Activated CD4-positive, alpha-beta T cell treated with anti-CD3 and anti-CD28 coated beads, Interleukin-2, amount 50 U/mL, for 1 hour (primary cell): ENCODE results near the gene C1QTNF12.

Experiments used
- DNase-seq: peaks from one replicate; pipeline ENCODE4 v3.0.0-alpha.2; 2020

The C1QTNF12 gene

DNA sequence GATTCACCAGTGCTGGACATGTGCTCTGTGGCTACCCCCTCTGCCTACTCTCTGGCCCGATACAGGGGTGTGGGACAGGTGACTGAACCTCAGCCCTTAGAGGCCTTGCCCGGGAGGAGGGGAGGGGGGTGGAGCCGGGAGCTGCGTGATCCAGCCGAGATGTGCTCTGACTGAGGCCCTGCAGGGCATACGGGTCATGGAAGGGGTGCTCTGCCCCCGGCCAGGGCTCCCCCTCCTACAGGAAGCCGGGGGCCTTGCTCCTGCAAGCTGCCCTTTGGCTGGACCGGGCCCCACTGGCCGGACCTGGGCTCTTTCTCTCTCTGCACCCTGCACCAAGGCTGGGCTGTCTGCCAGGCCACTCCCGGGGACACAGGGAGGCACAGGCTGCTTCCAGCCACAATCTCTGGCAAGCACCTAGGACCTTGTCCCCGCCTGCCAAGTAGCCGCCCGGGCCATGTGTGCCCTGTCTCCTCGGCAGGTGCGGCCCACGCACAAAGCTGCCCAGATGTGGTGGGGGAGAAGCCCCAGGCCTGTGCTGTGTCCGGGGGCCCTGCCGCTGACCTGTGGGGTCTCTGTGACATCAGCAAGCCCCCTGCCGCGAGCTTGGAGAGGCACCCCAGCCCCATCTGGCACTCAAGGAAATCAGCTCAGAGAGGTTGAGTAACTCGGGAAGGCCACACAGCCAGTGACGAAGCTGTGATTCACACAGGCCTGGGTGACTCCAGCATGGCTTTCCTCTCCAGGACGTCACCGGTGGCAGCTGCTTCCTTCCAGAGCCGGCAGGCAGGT, 35.2 kb upstream of the C1QTNF12 start:
- no peak for DNase-seq

DNA sequence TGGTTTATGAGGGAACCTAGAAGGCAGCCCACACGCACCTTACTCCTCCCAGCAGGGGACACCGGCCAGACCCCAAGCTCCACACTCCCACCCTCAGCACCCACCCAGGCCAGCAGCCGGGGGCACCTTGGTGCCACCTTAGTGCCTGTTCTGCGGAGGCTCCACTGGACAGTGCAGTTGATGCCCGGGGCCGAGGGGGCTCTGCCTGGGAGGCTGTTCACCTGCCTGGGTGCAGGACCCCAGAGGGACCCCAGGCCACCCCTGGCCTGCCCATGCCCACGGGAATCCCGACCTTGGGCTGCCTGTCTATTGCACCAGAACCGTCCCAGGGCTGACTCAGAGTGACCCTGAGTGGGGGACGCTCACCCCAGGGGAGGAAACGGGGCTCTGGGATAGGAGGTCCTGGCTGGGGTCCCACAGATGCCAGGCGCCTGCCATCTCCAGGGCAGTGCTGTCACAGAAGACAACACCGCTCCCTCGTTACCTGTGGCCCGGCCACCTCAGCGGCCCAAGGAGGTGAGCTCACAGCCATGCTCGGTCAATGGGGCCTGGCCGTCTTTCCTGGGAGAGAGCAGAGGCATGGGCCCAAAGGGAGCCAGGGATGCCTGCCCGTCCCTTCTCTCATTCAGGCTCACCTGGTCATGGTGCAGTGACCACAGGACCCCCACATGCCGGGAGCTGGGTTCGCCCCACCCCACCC, 34.4 kb upstream of the C1QTNF12 start:
- DNase-seq, result no peak

- DNase-seq, result no peak
Observed at GRCh38 chr1:1279028-1279427, 32.5 kb upstream of the C1QTNF12 start.

DNA sequence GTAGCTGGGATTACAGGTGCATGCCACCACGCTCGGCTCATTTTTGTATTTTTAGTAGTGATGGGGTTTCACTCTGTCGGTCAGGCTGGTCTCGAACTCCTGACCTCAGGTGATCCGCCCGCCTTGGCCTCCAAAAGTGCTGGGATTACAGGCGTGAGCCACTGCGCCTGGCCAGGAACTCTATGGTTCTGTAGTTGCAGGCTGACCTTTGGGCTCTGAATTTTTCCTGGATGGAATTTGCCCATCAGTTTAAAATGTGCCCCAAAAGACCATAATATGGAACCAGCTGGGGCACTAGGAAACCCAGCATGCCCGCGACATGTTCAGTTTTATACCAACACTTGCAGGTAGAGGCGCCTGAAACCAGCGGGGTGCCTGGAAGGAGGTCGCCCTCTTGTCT, 32.1 kb upstream of the C1QTNF12 start:
- no peak for DNase-seq

GRCh38 chr1:1275836-1276235, 29.3 kb upstream of the C1QTNF12 start:
- DNase-seq, result no peak

- no peak for DNase-seq
Observed at GRCh38 chr1:1274931-1275431, 28.5 kb upstream of the C1QTNF12 start.

GRCh38 chr1:1274299-1274930, 27.9 kb upstream of the C1QTNF12 start:
- DNase-seq, result no peak

GRCh38 chr1:1273512-1274298, 27.2 kb upstream of the C1QTNF12 start, which contains the start of gene UBE2J2:
Gene UBE2J2 (minus strand): TSS chr1:1273854. CDS start chr1:1267992, 5,862 bp downstream.
- DNase-seq, result peak; percentile 93

DNA sequence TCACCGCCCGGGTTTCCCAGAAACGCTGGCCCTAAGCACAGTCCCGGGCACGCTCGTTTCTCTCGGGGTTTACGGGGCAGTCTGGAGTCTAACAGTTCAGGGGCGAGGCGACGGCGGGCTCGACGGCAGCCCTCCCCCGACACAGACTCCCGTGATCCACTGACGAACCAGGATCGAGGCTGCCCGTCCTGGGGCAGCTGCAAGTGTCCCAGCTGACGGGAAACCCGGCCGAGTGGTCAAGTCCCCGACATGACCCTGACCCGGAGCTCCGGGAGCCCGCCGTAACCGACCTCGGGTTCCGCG, 26.6 kb upstream of the C1QTNF12 start:
- DNase-seq, result no peak

DNA sequence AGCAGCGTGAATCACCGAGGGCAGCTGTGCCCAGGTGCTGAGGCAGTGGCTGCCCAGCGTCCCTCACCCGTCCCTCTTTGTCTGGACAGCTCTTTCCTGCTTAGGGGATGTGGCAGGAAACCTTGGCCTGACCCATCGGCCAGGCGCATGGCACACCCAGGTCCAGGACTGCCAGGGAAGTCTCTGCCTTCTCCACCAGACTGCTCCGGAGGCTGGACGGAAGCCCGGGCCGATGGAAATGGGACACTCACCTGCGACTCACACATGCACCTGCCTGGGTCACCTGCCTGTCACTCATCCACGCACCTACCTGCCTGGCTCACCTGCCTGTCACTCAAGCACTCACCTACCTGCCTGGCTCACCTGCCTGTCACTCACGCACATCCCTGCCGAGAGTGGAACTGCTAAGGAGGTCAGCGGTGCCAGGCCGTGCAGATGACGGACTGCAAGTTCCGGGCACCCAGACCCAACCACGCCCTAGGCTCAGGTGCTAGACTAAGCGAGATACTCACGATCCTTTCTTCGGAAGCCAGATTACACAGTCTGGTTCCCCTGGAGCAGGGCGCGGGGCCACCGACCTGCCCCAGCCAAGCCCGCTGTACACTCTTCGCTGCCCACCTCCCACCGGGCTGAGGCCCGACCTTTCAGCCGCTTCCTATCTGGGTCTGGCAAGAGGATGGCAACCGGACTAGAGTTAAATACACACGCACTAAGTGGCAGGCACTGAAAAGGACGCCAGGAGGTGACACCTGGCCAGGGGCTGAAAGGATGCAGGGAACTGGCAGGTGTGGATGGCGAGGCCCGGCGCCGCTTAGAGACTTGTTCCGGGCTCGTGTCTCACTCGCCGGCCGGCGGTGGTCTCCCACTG, 26.1 kb upstream of the C1QTNF12 start:
- DNase-seq, result no peak

GRCh38 chr1:1270813-1271212, 24.3 kb upstream of the C1QTNF12 start:
- DNase-seq, result no peak

- no peak for DNase-seq
Observed at GRCh38 chr1:1268284-1268682, 21.8 kb upstream of the C1QTNF12 start.

GRCh38 chr1:1267488-1268283, 21.2 kb upstream of the C1QTNF12 start:
- no peak for DNase-seq

DNA sequence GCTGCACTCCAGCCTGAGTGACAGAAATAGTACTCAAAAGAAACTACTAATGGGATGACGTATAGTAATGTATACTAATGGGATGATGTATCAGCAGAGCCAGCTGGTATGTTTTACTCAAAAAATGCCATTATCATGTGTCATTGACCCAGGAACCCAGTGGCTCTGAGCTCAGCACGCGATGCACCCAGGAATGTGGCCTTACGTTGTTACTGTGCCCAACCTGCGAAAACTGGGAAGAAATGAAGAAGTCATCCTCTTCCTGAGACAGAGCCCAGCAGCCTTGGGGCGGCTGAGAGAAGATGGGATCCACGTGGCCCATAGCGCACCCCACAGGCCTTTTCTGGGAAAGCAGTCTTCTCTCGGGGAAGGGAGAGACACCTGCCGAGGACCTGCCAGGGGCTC, 18.3 kb upstream of the C1QTNF12 start:
- DNase-seq, result no peak

DNA sequence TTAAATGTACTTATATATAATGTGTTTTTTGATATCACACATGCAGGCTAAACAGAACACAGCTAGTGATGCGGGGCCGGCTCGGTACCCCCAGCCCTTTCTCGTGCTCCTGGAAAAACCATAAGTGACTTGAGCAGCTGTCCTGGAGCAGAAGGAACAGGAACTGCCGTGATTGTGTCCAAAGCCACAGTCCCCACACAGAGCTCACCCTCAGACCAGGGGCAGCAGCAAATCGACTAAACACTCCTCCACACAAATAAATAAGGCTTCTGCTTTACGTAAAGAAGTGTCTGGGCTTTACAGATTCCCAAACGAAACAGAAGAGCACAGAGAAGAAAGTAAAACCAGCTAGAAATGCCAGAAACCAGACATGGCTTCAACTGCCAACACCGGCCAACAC, 17.5 kb upstream of the C1QTNF12 start:
- DNase-seq, result no peak

GRCh38 chr1:1262758-1263157, 16.2 kb upstream of the C1QTNF12 start:
- DNase-seq, result no peak

- DNase-seq, result no peak
Observed at GRCh38 chr1:1262071-1262470, 15.5 kb upstream of the C1QTNF12 start.

DNA sequence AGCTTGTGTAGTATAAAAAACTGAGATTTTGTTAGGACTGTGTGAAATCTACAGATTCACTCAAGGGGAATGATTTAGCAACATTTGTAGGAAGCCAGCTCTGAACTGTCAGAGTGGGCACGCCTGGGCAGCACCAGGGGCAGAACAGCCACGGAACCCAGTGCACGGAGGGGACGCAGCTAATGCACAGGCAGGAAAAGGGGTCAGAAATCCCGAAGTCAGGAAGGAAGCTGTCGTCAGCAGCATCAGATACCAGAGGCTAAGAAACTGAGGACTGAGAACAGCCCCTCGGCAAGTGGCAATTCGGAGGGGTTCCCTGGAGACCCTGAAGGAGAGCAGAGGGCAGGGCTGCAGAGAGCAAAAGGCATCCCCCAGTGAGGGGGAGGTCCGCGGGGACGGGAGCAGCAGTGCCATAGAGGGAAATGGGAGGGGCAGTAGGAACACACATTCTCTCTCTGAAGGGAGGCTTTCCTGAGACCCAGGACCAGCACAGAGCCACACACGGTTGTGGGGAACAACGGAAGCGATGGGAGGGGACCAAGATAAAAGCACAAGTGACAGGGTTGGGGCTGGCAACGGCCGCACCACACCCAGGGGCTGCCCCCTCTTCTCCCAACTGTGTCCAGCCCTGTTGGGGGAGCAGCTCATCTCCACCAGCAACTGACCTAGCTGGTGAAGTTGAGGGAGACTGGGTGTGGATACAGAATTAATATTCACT, 14.5 kb upstream of the C1QTNF12 start:
- DNase-seq, result no peak

DNA sequence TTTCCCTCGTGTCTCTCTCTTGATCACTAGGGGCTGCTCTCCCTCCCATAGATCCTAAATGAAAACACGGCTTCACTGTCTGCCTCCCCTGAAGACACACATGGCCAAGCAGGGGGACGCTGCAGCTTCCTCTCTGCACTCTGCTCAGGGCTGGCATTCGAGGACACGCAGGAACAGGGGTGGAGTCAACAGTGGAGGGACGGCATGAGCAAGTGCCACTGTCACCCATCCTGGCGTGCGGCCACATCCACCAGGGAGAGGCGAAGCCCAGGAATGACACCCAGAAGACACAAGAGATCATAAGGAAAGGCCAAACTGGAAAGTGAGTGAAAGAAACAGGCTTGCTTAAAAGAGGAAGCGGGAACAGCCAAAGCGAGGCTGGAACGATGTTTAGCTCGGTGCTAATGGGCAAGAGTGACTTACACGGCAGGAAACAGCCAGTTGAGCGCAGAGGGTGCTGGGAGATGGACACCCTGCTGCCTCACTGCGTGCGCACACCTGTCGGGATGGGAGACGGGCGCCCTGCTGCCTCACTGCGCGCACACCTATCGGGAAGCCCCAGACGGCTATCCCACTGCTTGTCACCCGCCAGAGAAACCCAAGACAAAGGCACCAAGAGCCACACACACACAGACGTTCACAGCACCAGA, 13.6 kb upstream of the C1QTNF12 start:
- no peak for DNase-seq

- no peak for DNase-seq
Observed at GRCh38 chr1:1259540-1259939, 13.0 kb upstream of the C1QTNF12 start.
